Glomerular endothelial cell (primary cell): ENCODE results near the gene FSTL4. TPM values are rescaled to one million over a fixed set of nuclear protein-coding genes. Genes with fewer than 3 reads are reported as not detected.
A peak's percentile ranks its signal among the peaks of the same experiment; 100 is the strongest.

Source experiments
- DNase-seq: peaks from one replicate; pipeline ENCODE4 v3.0.0-alpha.2; 2011; ENCODE audit warnings: low read depth, low spot score; ENCODE audit errors: extremely low read depth
- total RNA-seq: library from RNA; depleted of rRNA; stranded (reverse); fragments of >200 nt; gene quantifications from 2 replicates; pipeline ENCODE4 v1.2.3, GENCODE V29; 2015

FSTL4 gene
- total RNA-seq, 1 donor from 2014 or later: 0.18 TPM

DNA sequence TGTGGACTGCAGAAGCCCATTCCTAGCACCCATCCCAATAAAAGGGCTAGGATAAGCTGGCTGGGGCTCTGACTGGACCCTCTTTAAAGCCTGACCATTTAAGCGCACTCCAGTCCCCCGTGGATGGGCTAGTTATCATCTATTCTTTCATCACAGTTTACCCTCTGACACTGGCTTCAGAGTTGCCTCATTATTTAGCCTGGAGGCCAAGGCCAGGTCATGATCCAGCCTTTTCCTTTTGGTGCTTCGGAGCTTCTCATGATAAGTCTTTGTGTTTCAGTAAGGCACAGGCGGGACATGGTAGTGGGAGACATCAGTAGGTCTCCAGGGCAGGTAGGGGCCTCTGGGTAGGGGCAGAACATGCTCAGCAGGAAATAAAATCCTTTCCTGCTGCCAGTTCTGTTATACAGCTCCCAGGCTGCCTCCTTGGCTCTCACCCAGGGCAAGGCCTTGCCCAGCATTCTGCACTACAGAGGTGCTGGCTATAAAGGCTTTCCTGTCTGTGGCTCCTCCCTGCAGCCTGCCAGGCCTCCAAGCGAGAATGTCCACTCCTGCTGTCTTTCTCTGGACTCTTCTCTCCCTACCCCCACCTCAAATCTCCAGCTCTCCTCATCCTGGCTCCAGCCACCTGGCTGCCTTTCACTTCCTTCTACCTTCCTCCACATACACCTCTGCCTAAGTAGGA is 128.8 kb downstream of the FSTL4 start:
- no peak for DNase-seq

DNA sequence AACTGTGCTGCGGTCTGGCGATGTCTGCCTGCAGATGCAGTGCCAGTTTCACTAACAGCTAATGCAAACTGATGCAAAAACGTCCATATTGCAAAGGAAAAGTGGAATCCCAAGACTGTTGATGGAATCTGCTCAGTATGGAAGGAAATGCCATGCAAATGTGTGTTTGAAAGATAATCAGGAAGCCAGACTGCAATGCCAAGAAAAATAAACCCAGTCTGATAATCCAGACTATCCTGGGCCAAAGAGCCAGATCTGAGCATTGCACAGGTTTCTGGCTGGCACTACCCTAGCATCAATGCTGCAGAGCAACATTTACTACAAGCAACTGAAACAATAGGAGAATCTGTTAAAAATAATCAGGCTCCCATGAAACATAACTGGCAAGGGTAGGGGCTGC is 130.3 kb downstream of the FSTL4 start:
- peak; percentile 54 for DNase-seq

DNA sequence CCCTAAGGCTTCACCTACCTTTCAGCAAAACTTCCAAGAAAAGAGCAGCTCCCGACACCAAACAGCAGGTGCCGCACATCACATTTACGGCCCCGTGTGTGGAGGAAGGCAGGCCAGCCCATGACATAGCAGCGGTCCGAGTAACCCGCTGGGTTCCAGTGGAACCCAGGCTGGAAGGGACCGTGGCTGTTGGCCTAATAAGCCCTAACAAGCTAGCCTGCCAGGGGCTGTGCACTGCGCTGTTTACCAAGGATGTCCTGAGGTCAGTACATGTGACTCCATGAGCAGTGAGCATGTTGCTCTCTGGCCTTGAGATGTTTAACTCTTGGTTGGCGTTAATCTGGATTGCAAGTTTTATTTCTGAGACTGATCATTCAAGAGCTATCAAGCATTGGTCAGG is 131.5 kb downstream of the FSTL4 start:
- DNase-seq: no peak

DNA sequence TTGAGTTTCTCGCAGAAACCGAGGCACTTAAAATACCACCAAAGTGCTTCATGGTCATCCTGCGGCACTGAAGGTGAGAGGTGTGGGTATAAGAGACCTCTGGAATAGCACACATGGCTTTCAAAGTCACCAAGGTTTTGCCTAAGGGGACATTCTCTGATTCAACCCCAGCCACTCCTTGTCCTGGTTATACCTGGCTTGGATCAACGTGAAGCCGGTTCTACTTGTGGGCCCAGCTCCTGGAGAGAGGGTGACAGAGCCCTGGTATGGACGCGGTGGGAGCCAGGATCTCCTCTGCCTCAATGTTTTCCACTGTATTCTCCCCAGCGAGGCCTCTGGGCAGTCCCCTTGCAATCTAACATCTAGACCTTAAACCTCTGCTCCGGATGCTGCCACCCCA is 132.0 kb downstream of the FSTL4 start:
- DNase-seq: no peak

DNA sequence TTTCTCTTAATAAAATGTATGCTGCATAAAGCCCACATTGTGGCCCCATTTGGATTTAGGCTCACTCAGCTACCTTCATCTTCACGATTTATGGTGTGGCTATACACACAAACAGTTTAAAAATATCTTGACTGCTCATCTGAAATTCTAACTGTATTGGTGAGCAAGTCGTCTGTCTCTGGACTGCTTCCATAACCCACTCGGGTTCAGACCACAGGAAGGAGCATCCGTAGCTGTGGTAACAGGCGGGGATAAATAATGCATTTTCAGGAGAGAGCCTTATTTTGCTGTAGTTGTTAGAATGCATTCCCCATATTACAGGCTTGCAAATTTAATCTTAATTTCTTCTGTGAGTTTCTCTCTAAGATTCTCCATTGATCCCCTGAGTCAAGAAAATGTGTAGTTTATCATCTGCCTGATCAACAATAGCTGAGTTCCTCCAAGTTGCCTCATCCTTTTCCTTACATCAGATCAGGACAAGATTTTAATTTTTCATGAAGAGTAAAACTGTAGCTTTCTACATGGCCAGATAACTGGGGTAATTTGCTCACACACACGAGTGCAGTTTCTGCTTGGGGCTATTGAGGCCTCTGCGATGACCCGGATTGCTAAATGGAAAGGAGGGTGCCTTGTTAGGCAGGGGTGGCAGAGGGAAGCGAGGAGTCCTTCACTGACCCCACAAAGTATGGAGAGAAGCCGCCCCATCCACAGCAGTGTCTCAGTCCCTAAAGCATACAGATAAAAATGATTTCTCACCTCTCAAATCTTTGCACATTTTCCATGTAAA is 133.9 kb downstream of the FSTL4 start:
- no peak for DNase-seq

DNA sequence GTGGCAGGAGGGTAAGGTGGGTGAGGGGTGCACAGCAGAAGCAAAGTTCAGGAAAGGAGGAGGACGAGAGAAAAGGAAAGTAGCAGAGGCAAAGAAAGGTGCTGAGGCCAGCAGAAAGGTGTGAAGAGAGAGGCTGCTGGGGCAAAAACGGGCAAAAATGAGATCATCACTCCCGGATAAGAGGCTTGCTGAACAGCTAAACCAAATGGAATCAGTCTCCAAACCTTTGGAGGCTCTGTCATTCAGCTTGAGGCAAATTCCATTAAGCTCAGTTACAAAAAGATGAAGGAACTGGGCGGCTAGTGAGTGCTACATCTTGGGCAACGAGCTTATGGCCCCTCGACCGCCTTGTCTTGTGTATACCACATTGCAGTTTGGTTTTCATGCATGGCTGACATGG is 136.4 kb downstream of the FSTL4 start:
- no peak for DNase-seq

DNA sequence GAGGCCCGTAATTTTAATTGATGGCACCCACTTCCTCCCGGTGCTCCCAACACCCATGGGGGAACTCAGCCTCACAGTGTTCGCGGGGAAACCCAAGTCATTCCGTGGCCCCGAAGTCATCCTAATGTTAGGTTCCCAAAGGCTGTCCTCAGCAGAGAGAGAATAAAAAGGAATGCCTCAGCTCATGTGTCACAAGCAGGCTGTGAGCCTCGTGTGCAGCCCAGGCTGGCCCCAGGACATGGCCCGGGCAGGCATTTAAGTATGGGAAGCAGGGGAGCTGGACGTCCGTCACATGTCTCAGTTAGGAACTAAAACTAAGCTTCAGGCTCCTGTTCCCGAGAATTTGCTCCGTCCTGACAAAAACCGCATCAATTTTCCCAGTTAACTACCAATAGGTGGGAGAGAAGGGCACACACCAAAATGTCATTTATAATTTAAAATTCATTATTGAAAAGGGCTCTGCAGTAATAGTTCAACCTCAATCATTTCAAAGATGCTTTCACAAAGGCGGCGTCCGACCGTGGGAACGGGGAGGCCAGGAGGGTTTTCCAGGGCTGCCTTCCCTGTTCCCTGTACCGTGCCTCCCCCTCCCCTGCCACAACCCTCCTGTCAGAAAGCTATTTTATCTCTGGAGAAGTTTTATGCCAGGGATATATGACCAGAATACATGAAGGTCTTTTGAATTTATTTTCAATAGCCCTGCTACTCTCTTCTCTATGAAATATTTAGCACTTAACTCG is 137.3 kb downstream of the FSTL4 start:
- DNase-seq: no peak

DNA sequence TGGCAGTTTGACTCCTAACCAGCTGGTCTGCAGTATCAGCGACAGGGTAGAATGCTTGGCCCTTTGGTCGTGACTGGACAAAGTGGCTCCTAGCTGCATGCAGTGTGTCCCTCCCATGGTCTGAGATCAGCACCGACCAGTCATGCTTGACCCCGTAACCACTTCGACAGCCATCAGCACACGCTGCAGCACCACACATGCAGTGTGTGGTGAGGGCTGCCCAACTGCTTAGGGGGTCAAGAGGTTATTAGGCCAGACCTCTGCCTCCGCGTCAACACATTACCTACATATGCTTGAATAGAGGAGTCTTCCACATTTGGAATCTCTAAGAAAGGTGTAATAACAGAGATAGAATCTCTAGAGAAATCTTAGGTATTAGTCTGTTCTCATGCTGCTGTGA is 139.1 kb downstream of the FSTL4 start:
- no peak for DNase-seq

DNA sequence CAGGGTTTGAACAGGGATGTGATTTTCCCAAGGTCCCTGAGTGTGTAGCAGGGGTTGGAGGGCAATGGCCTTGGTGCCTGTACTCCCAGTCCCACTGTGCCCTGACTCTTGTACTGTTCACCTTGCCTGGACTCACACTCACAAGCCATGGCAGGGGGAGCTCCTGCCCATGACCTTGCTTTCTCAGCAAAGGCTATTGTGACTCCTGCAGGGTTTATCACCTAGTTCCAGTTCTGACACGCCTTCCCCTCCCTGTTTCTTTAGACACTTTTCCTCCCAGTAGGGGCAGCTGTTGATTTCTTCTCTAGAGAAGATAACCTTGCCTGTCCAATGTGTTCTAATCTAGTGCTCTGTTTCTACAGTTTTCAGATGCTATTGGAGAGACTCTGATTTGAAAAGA is 139.5 kb downstream of the FSTL4 start:
- DNase-seq: no peak

DNA sequence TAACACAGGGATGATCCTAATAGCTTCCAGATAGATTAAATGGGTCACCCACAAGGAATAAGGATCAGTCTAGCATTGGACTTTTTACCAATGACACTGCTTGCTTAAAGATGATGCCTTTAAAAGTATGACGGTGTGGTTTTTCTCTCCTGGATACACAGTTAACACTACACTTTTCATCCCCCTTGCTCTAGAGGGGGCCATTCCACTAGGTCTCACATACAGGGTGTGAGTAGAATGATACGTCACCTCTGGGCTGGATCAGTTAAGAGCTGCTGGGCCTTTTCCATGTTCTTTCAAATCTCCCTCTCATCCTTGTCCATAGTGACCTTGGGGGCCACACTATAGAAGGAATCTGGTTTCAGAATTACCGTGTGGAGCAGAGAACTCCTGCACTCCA is 140.6 kb downstream of the FSTL4 start:
- no peak for DNase-seq

DNA sequence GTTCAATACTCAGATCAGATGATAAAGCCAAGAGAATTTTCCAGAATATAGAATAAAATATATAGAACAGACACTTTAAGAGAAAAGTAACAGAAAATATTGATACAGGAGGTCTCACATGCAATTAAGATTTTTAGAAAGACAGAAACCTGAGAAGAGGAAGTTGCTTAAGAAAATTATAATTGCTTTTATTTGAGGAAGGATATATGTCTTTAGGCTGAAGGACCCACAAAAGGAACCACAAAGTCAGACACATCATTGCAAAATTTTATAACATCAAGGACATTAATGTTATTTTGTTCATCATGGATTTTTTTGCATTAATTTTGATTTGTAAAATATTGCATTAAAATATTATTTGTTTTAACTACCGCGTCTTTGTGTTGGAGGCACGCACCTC is 141.5 kb downstream of the FSTL4 start:
- no peak for DNase-seq

DNA sequence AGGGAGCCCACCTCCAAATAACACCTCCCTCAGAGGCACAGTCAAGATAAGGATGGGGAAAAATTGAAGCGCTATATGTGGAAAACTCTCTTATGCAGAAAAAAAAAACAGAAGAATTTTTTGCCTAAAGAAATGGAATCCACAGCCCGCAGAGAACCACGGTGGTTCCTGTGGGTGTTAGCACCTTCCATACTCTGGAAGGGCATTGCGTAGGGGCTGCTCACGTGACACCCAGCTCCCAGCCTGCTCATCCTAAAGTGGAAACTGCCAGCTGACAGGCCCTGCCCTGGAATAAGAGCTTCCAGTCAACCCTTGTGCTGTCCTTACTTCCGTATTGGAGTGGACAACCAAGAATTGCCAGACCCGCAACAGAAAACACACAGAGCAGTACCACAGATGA is 142.5 kb downstream of the FSTL4 start:
- no peak for DNase-seq

DNA sequence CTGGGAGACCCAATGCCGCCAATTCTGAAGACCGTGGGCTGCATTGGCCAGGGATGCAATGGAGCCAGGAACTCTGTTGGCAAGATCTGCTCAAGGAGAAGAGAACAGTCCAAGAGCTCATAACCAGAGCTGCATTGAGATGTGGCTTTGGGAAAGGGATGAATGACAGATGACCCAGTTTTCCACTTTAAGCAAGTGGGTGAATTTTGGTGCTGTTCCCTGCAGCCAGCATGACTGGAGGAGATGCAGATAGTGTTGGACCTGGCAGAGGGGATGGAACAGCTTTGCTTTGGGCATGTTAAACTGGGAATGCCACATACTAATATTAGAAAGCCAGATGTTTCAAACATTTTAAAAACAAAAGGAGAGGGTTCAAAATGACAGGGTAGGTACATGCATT is 143.1 kb downstream of the FSTL4 start:
- no peak for DNase-seq

DNA sequence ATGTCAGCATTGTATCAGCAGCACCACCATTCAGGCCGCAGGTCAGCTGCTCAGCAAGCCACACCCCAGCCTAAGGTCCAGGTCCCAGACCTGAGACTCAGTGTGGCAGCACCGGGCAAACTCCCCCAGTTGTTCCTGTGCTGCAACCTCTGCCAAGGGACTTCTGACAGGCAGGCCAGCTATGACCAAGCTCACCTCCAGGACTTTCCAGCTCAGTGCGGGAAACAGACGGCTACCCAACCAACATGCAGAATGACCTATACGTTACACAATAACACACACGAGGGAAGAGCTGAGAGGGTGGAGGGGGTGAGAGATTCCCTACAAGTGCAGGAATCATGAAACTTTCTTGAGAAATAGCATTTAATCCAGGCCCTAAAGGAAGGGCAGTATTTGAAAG is 143.7 kb downstream of the FSTL4 start:
- no peak for DNase-seq

DNA sequence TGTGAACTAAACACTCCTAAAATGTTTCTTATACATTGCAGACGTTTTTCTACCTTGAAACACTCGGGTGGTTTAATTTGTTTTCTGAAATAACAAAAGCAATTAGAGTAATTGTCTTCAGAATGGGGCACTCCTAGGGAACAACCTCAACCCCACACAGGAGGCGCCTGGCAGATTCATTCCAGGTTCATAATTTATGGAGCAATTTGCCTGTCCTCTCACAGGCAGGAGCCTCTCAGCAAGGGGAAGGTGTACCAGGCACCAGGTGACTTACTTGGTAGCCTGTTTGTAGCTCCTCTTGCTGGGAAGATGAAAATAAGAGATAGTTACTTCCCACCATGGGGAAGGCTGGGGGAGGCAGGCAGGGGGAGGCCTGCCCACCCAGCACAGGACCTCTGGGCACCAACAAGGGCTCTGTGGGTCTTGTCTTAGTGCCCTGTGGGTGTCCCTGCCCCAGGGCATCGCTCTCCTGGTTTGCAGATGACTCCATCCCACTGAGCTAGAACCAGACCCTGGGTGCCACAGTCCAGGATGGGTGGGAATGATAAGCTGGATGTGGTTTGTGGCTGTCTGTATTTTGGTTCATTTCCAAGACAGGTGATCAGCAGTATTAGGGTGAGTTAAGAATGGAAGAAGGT is 144.4 kb downstream of the FSTL4 start:
- DNase-seq: no peak

DNA sequence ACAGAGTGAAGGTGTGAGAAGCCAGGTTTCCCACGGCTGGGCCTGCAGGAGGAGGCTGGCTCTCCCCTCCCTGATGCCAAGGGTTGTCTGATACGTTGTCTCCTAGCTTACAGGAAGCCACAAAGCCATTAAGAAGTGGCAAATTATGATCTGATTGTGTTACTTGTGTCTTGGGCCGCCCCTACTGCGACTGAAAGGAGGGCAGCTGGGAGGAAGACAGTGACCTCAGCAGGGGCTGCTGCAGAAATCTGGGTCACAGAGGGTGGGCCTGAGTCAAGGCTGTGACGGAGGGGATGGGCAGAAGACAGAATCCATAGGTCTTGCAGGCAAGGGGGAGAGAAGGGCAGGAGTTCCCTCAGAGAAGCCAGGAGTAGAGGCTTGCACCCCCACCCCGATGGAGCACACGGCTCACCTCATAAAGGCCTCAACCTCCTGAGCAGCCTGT is 145.0 kb downstream of the FSTL4 start:
- no peak for DNase-seq

DNA sequence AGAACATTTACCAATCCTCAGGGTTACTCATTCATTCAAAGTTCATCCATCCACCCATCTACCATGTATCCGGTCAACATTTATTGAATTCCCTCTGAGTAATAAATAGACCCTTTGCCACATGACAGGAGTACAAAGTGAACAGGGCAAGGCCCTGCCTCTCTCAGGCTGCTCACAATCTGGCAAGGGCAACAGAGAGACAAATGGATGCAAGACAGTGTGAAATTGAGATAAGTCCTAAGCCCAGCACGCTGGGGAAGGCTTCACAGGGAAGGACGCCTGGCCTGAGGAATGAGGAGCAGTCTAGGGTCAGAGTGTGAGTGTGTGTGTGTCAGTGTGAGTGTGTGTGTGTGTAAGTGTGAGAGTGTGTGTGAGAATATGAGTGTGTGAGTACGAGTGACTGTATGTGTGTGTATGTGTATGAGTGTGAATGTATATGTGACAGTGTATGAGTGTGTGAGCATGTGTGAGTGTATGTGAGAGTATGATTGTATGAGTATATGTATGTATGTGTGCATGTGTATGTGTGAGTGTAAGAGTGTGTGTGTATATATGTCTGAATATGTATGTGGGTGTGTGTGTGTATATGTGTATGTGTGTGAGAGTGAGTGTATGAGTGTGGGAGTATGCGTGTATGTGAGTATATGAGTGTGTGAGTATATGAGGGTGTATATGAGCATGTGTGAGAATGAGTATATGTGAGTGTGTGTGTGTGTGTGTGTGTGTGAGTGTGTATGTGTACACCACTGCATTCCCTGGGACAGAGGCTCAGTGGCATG is 145.6 kb downstream of the FSTL4 start:
- DNase-seq: no peak

DNA sequence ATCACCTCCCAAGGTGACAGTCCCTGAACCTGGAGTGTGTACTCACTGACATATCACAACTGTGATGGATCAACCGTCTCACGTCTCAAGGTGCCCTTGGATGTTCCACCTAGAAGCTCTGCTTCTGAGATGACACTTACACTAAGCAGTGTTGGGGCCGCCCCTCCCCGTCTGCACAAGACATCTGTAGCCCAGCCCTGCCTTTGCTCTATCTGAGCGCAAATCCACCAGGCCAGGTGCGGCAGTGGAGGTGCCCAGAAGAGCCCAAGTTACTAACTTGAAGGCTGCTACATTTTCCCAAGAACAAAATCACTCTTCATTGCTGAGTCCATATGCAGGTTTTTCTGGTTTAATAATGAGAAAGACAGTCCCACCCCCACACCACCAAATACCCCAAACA is 148.3 kb downstream of the FSTL4 start:
- no peak for DNase-seq

DNA sequence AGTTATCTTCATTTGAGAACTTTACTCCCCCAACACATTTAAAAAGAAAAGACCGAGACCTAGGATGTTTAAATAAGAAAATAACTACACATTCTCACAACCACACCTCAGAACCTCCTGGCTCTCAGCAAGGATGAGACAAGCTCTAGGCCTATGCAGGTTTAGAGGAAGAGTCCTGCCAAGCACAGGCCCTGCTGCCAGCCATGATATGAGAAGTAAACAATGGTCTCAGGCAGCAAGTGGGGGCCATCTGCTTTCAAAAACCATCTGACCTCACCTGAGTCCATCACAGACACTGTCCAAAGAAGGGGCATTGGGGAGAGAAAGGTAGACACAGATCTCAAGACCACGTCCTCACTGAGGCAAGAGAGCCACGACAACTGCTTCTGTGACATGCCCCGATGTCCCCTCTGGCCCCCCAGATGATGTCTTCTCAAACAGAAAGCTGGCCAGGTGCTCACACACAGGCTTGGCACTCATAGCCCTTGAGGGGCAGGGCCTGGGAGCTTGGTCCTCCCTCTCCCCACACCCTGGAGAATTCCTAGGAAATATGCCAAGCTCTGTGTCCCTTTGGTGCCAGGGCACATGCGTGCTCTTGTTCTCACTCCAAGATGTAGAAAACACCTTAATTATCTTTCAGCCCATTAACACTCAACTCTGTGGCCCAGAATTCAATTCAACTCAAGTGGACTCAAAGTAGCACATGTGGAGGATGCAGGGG is 150.4 kb downstream of the FSTL4 start:
- no peak for DNase-seq
